Adrenal gland (tissue), 12 donors: ENCODE results near the gene CTRB2. TPM values are rescaled to one million over a fixed set of nuclear protein-coding genes. Genes with fewer than 3 reads are reported as not detected.
"Not testable (repeated sequence)": the region's sequence is repeated elsewhere in the genome, so short reads cannot be mapped to it uniquely, and the experiment has no call there.

ENCODE experiments used
- DNase-seq, 7 donors: peaks; one replicate each; pipeline ENCODE4 v3.0.0-alpha.2; 2019 to 2020
- H3K27ac ChIP-seq, 5 donors: fragments of 200-600 bp; sonication (generic) in 4 of 5; 1 replicate in 3 of 5; 2 replicates in 2 of 5; pipeline versions ENCODE4 v1.5.1 to v1.8.0; 2016 to 2020; ENCODE audit warnings: mild to moderate bottlenecking in 1 of 5
- H3K27me3 ChIP-seq: fragments of 200-600 bp; 2 replicates; pipeline ENCODE4 v1.8.0; 2021
- H3K36me3 ChIP-seq, 2 donors: fragments of 200-600 bp; replicated peaks in 1 of 2; 1 replicate in 1 of 2; 2 replicates in 1 of 2; pipeline versions ENCODE4 v1.5.1 to v1.8.0; 2018 to 2022
- H3K4me1 ChIP-seq, 2 donors: fragments of 200-600 bp; replicated peaks in 1 of 2; 1 replicate in 1 of 2; 2 replicates in 1 of 2; pipeline versions ENCODE4 v1.5.1 to v1.8.0; 2018 to 2021
- H3K4me3 ChIP-seq, 4 donors: fragments of 200-600 bp; sonication (generic) in 3 of 4; one replicate each; pipeline ENCODE4 v1.5.1; 2016 to 2018
- H3K9me3 ChIP-seq, 3 donors: fragments of 200-600 bp; sonication (generic) in 1 of 3; replicated peaks in 1 of 3; 1 replicate in 2 of 3; 2 replicates in 1 of 3; pipeline versions ENCODE4 v1.5.1 to v1.8.0; 2016 to 2021
- CTCF ChIP-seq, 6 experiments: fragments of 450-650 bp in 4 of 6; fragments of 200-600 bp in 2 of 6; sonication (generic) in 1 of 6; IDR thresholded peaks; 1 replicate in 5 of 6; 2 replicates in 1 of 6; pipeline versions ENCODE4 v1.5.1 to v1.8.0; 2016 to 2021; ENCODE audit warnings: antibody characterized with exemption in 6 of 6, mild to moderate bottlenecking in 2 of 6, moderate library complexity in 1 of 6
- POLR2A ChIP-seq, 2 donors: fragments of 450-650 bp; IDR thresholded peaks; one replicate each; pipeline ENCODE4 v1.6.1; 2017; ENCODE audit warnings: antibody characterized with exemption in 2 of 2, mild to moderate bottlenecking in 2 of 2, moderate library complexity in 1 of 2
- WGBS, 4 donors: extraction: QIAGEN DNeasy Blood & Tissue Kit in 2 of 4; methylation state at CpG; one replicate each; pipeline versions ENCODE4 v1.1.5 to v1.1.7; 2013 to 2017; 5-methylcytosine and 5-hydroxymethylcytosine counted together
- intact Hi-C, 2 donors: fragments of 100-400 bp; cut with DNase I; formaldehyde crosslinking; loops; one replicate each; pipeline versions ENCODE4 v1.14.1 to v1.15.0; 2022 to 2023
- polyA plus RNA-seq, 3 donors: library from polyadenylated mRNA; stranded (reverse); fragments of 200-250 nt in 2 of 3; fragments of 350-450 nt in 1 of 3; fragmentation: Illumina TruSeq in 1 of 3; extraction: RNeasy Lipid Tissue Mini Kit (QIAGEN cat#74804) in 1 of 3; gene quantifications; one replicate each; pipeline ENCODE4 v1.2.3, GENCODE V29; 2013 to 2014
- total RNA-seq, 9 donors: library from RNA; depleted of rRNA in 4 of 9; stranded (reverse); fragments of >200 nt in 4 of 9; fragments of 120-200 nt in 1 of 9; fragmentation: NEBNext Ultra II Directional in 1 of 9; extraction: Animal tissue kit (Norgen Biotek cat#: 25700) in 1 of 9; gene quantifications; one replicate each; pipeline versions ENCODE4 v1.1.0 to v1.2.4, GENCODE V29; 2013 to 2023
- donor health status: healthy with polysubstance abuse.
- donor health status: Bipolar disorder and iron deficiency.
- donor health status: DM: yes; HTN: yes; CAD: no.
- donor health status: DM: no; HTN: no; CAD: no.
- donor health status: DM: no; HTN: no; CAD: no.
- donor health status: DM: yes; HTN: yes; CAD: no.

The CTRB2 gene
- total and polyA plus RNA-seq, 12 donors, result 0.88 to 15.1 (median 3.3) TPM; not detected in 5

DNA sequence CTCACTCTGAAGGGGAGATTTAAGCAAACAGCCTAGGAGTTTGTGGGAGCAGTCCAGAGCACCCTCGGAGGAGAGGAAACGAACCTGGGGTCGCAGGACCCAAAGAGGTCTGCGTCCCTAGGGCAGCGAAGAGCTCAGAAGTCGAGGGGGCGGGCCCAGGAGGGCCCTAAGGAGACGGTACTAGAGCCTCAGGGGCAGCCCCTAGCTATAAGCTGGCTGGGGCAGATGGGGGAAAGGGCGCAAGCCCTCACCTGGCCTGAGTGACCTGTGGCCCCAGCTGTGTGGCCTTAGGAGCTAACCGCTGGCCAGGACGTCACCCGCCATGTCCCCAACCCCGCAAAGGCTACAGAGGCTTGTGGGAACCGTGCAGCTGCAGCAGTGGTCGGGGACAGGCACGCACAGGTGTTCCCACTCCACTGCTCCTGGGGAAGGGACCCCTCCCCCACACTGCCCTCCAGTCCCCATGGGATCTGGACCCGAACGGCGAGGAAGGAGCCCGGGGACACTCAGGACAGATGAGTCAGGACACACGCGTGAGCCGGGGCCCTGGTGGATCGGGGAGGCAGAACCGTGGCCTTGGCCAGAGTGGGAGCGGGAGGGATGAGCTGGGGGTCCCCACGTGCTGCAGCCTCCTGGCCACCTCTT is 2.0 kb upstream of the CTRB2 start:
- TF ChIP-seq CTCF (IDR thresholded peaks at IDR 0.05), result no peak
- no peak for TF ChIP-seq POLR2A (IDR thresholded peaks at IDR 0.05)
- Histone ChIP-seq H3K9me3 (no peaks in the 10 kb centered on the region), H3K4me3 (no peak overlapping the region), H3K27me3 (no peaks in the 10 kb centered on the region), H3K36me3 (no peaks in the 10 kb centered on the region), H3K4me1 (no peaks in the 10 kb centered on the region), H3K27ac (no peak overlapping the region)
- intact Hi-C loops, result no loop called here
- WGBS, 4 donors, result 81 to 87% (median 86%) methylated on average over 15 to 27 of the region's 27 CpGs
- no peak for DNase-seq

GRCh38 chr16:75208242-75208825 is 1.4 kb upstream of the CTRB2 start:
- Histone ChIP-seq H3K36me3 (no peaks in the 10 kb centered on the region), H3K4me3 (no peak overlapping the region), H3K27me3 (no peaks in the 10 kb centered on the region), H3K27ac (no peak overlapping the region), H3K4me1 (no peaks in the 10 kb centered on the region), H3K9me3 (no peaks in the 10 kb centered on the region)
- WGBS, 4 donors, result 83 to 87% (median 85%) methylated on average over 13 of the region's 13 CpGs
- no peak for DNase-seq
- no peak for TF ChIP-seq CTCF (IDR thresholded peaks at IDR 0.05)
- no peak for TF ChIP-seq POLR2A (IDR thresholded peaks at IDR 0.05)
- intact Hi-C loops, result no loop called here

GRCh38 chr16:75207831-75208230 is 870 bp upstream of the CTRB2 start:
- H3K36me3 ChIP-seq, result no peaks in the 10 kb centered on the region
- 87 to 91% (median 90%) methylated on average over 9 to 11 of the region's 11 CpGs for WGBS, 4 donors
- DNase-seq, result no peak
- H3K27me3 ChIP-seq, result no peaks in the 10 kb centered on the region
- H3K4me1 ChIP-seq, result no peaks in the 10 kb centered on the region
- TF ChIP-seq CTCF (IDR thresholded peaks at IDR 0.05), result no peak
- no peak overlapping the region for H3K27ac ChIP-seq
- H3K4me3 ChIP-seq, result no peak overlapping the region
- no peaks in the 10 kb centered on the region for H3K9me3 ChIP-seq
- intact Hi-C loops, result loop anchor here in 1 of 2 donors (2.0 kb wide), 1 partner anchor 17 kb away; no protein-coding TSS in a partner anchor

DNA sequence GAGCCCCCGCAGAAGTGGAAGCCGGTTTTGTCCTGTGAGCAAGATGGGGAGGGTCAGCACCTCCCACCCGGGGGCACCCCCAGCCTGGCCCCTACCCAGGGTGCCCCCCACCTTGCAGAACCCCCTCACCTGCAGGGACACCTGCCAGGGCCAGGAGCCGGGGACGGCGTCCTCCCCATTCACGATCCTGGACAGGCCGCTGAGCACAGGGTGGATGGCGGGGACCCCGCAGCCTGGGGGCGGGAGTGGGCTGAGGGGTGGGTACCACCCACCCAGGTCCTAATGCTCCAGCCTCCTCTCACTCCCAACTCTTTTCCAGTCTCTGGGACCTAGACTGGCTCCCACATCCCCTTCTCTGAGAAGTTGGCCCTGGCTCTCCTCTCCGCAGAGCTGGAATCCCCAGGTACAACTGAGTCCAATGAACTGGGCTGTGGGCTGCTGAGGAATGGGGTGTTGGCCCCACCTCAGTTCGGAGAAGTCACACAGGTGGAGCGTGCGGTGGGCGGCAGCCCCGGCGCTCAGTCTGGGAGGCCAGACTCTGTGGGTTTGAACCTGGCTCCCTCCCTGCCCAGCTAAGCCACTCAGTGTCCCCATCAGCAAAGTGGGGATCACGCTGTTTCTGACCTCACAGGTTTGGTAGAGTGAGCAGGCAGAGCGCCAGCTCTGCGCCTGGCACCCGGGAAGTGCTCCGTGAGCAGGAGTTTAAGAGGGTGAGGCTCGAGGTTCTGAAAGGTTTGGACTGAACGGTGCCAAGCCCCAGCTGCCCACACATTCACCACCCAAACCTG is 806 bp downstream of the CTRB2 start:
- not testable (repeated sequence) for H3K4me3 ChIP-seq, H3K36me3 ChIP-seq, H3K27ac ChIP-seq, DNase-seq, H3K27me3 ChIP-seq, H3K9me3 ChIP-seq, H3K4me1 ChIP-seq
- intact Hi-C loops, result loop anchor here (1.0 to 2.0 kb wide), 2 partner anchors 18 to 19 kb away; no protein-coding TSS in a partner anchor
- WGBS, 4 donors, result 85 to 91% (median 89%) methylated on average over 9 to 19 of the region's 25 CpGs

- intact Hi-C loops, H3K4me3 ChIP-seq, DNase-seq, H3K36me3 ChIP-seq, H3K9me3 ChIP-seq, H3K27ac ChIP-seq, H3K4me1 ChIP-seq, H3K27me3 ChIP-seq: not testable (repeated sequence)
- WGBS, 4 donors, result 92% methylated on average over 9 of the region's 19 CpGs; no CpG with 5 or more reads in 3 of the 4 donors
Observed at GRCh38 chr16:75205438-75205837, 1.5 kb downstream of the CTRB2 start.

DNA sequence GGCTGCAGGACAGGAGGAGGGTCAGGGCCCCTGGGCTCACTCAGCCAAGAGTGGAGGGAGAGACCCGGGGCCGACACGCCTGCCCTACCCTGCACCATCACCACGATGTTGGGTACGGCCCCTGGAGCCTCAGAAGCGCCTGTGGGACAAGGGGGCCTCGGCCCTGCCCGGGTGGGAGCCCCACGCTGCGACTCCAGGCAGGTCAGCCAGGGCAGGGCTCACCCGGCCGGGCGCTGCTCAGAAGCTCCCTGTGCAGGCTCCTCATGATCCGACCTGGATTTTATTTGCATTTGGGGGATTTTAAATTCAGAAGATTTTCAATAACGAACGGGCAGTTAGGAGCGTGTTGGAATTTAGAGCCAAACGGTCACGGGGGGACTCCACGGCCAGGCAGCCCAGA is 2.1 kb downstream of the CTRB2 start:
- H3K9me3 ChIP-seq, H3K4me1 ChIP-seq, H3K36me3 ChIP-seq, intact Hi-C loops, H3K27me3 ChIP-seq, DNase-seq, H3K27ac ChIP-seq, H3K4me3 ChIP-seq: not testable (repeated sequence)
- WGBS, 4 donors, result no CpG with 5 or more reads among the region's 20 CpGs
